COLO829 (cell line): ENCODE results near the gene ADGRV1.
"Not testable (repeated sequence)": the region's sequence is repeated elsewhere in the genome, so short reads cannot be mapped to it uniquely, and the experiment has no call there.

ENCODE experiments used
- DNase-seq: peaks from one replicate; pipeline ENCODE4 v3.0.0; 2012; ENCODE audit warnings: low spot score

The ADGRV1 gene

DNA sequence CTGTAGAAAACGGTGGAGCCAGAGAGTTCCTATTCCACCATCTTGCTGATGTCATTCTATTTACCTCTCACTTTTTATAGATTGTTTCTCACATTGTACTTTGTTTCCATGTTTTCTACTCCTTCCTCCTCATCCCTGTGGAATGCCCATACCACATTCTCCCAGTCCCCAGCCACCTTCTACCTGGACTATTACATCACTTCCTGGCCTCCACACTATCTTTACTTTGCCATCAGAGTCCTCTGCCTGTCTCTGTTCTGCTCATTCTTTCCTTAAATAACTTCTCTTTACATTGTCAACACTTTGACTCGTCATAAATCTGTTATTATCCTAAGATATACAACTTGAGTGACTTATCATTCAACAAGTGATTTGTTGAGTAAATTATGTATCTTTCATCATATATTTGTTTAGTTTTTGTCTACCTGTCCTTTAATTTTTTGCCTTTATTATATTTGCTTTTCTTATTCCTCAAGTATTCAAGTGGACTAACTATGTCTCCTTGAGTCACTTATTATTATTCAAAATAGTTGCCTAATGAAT is 182.5 kb downstream of the ADGRV1 start:
- DNase-seq: no peak

GRCh38 chr5:90746119-90746518 is 187.5 kb downstream of the ADGRV1 start:
- DNase-seq: no peak

GRCh38 chr5:90747175-90747574 is 188.6 kb downstream of the ADGRV1 start:
- peak; percentile 11 for DNase-seq

DNA sequence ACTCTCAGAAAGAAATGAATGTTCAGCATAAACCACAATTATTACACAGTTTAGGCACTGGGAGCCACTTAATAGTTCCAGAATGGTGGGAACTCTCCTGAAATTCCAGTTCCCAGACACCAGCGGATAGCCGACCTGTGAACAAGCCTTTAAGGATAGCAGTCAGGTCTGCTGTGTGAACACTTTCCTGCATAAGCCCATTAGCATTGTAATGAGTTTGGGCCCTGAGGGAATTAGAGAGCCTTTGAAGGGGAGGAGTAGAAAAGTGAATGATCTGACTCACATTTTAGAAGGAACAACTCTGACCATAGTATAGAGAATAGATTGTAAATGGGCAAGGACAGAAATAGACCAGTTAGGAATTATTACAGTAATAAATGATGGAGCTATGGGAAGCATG is 189.1 kb downstream of the ADGRV1 start:
- DNase-seq: peak; percentile 57

DNA sequence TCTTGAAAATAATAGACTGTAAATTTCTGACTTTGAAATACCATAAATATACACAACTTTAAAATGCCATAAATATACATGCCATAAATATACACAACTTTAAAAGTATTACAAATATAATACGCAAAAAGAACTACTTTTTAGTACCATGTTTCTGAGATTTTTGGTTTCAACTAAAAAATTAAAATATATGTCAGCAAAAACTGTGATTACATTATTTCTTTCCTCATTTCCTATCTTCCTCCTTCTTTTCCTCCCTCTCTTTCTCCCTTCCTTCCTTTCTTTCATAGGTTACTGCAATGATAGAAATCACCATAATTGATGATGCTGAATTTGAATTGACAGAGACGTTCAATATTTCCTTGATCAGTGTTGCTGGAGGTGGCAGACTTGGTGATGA is 200.5 kb downstream of the ADGRV1 start:
- no peak for DNase-seq

DNA sequence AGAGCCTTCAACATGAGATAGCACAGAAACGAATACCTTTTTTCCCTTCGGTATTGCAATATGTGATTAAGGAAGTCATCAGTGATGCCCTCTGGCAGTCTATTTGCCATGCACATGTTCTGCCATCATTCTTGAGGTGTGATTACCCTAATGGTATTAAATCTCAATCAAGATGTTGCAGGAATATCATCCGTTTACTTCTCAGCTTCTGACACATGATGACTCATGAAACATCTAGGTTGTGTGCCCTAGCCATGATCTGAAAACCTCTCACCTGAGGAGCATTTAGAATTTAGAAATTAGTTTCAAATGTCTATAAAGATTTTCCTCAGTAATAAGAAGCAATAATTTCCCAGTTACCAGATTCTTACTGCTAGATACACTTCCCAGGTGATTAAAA is 209.1 kb downstream of the ADGRV1 start:
- no peak for DNase-seq

DNA sequence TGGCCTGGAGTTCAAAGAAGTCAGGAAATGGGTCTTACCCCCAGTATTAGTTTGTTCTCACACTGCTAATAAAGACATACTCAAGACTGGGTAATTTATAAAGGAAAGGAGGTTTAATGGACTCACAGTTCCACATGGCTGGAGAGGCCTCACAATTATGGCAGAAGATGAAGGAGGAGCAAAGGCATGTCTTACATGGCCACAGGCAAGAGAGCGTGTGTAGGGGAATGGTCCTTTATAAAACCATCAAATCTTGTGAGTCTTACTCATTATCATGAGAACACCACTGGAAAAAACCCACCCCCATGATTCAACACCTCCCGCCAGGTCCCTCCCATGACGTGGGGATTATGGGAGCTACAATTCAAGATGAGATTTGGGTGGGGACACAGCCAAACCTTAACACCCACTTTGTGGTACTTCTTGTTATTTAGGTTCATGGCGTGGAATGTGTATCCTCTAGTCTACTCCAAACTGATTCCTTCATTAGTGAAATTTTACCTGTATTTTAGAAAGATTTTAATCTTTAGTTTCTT is 211.5 kb downstream of the ADGRV1 start:
- not testable (repeated sequence) for DNase-seq

GRCh38 chr5:90777959-90778358 is 219.4 kb downstream of the ADGRV1 start:
- no peak for DNase-seq

GRCh38 chr5:90783460-90784333 is 225.1 kb downstream of the ADGRV1 start:
- peak; percentile 14 for DNase-seq

DNA sequence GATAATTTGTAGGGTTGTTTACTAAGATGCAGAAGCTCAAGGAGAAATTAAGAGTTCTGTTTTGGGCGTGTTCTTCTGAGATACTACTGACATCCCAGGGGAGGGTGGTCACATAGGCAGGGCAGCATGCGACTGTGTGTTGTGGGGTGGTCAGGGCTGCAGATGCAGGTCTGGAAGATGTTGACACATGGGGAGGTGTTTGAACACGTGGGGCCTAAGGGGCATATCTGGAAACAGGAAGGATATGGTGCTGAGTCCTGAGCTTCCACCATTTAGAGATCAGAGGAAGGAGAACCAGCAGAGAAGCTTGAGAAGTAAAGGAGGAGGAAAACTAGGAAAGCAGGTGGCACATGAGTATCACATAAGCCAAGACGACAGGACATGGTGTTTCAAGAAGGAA is 228.2 kb downstream of the ADGRV1 start:
- DNase-seq: no peak

GRCh38 chr5:90792725-90793124 is 234.1 kb downstream of the ADGRV1 start:
- DNase-seq: no peak

DNA sequence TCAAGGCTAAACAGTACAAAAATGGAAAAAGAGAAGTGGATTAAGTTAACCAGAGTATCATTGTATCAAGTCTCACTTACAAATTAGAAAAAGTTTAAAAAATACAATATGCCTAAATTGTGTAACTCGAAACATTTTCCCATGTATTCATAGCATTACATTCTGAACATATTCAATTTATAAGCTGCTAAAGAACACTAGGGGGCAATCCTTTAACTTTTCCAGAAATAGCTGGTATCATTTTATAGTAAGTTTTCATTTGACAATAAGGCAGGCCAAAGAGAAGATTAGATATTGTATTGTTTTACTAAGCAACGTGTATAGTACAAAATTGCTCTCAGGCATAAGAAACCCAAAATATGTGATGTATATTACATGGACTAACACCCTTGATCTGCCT is 234.6 kb downstream of the ADGRV1 start:
- DNase-seq: no peak

DNA sequence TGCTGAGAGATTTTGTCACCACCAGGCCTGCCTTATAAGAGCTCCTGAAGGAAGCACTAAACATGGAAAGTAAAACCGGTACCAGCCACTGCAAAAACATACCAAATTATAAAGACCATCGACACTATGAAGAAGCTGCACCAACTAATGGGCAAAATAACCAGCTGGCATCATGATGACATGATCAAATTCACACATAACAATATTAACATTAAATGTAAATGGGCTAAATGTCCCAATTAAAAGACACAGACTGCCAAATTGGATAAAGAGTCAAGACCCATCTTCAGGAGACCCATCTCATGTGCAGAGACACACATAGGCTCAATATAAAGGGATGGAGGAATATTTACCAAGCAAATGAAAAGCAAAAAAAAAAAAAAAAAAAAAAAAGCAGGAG is 238.3 kb downstream of the ADGRV1 start:
- DNase-seq: not testable (repeated sequence)

DNA sequence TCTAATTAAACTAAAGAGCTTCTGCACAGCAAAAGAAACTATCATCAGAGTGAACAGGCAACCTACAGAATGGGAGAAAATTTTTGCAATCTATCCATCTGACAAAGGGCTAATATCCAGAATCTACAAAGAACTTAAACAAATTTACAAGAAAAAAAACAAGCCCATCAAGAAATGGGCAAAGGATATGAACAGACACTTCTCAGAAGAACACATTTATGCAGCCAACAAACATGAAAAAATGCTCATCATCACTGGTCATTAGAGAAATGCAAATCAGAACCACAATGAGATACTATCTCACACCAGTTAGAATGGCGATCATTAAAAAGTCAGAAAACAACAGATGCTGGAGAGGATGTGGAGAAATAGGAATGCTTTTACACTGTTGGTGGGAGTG is 241.5 kb downstream of the ADGRV1 start:
- not testable (repeated sequence) for DNase-seq

GRCh38 chr5:90800515-90800914 is 241.9 kb downstream of the ADGRV1 start:
- not testable (repeated sequence) for DNase-seq

- DNase-seq: peak; percentile 38
Observed at GRCh38 chr5:90802474-90803317, 244.1 kb downstream of the ADGRV1 start.

- DNase-seq: peak; percentile 1
Observed at GRCh38 chr5:90803381-90803780, 244.8 kb downstream of the ADGRV1 start.

- no peak for DNase-seq
Observed at GRCh38 chr5:90803876-90804275, 245.3 kb downstream of the ADGRV1 start.

- no peak for DNase-seq
Observed at GRCh38 chr5:90807496-90807895, 248.9 kb downstream of the ADGRV1 start.

DNA sequence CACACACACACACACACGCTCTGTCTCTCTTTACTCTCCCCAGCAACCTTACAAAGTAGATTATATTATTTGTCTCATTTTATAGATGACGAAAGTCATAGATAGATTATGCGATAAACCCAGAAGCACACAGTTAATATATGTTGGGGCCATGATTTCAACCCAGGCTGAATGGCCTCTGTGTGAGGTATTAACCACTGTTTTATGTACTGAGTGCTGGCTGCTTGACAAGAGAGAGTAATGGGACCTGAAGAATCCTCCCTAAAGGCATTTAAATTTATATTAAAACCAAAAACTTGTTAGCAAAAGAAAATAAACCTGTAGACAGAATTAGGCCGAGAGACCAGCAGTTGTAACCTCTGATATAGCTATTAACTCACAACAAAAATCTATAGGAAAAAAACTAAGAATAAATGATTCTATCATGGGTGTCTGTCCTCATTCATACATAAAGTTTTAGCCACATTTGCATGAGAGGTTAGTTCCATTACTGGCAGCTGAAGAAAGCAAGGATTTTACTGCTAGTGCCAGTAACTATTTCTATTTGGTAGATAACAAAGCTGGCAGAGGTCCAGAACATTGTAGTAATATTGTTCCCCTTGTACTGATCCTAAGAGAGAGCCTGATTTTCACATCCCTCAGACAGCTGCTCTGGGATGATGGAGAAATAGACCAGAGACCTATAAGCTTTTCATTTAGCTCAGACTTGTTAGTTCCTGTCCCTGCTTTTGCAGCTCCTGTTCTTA is 250.9 kb downstream of the ADGRV1 start:
- no peak for DNase-seq

- DNase-seq: no peak
Observed at GRCh38 chr5:90810211-90810610, 251.6 kb downstream of the ADGRV1 start.

- DNase-seq: no peak
Observed at GRCh38 chr5:90813392-90813791, 254.8 kb downstream of the ADGRV1 start.
